GM23338 (cell line): ENCODE results near the gene RCOR1. TPM values are rescaled to one million over a fixed set of nuclear protein-coding genes. Genes with fewer than 3 reads are reported as not detected.

Experiments
- ATAC-seq: fragments of 200-7000 bp; cut with Tn5 transposase; 3 replicates; pipeline ENCODE4 v1.9.1; 2020
- DNase-seq: peaks from one replicate; pipeline ENCODE4 v3.0.0-alpha.2; 2015; ENCODE audit warnings: low spot score
- H2AFZ ChIP-seq: fragments of 200-600 bp; sonication (generic); 2 replicates; pipeline ENCODE4 v1.8.0; 2016; ENCODE audit warnings: antibody characterized with exemption, mild to moderate bottlenecking, moderate library complexity
- H3F3A ChIP-seq: fragments of 200-600 bp; sonication (generic); replicated peaks from 2 replicates; pipeline ENCODE4 v1.8.0; 2017; ENCODE audit warnings: antibody characterized with exemption, mixed run types, low read depth
- H3K27ac ChIP-seq: fragments of 200-600 bp; sonication (generic); 2 replicates; pipeline ENCODE4 v1.6.1; 2016; ENCODE audit warnings: low read depth
- H3K27me3 ChIP-seq: fragments of 200-600 bp; sonication (generic); 2 replicates; pipeline ENCODE4 v1.8.0; 2016; ENCODE audit warnings: mild to moderate bottlenecking, mixed run types, moderate library complexity; ENCODE audit not compliant: insufficient read depth
- H3K36me3 ChIP-seq: fragments of 200-600 bp; sonication (generic); 2 replicates; pipeline ENCODE4 v1.8.0; 2016; ENCODE audit warnings: mild to moderate bottlenecking; ENCODE audit not compliant: insufficient read depth
- H3K4me1 ChIP-seq: fragments of 200-600 bp; sonication (generic); 2 replicates; pipeline ENCODE4 v1.8.0; 2016; ENCODE audit warnings: mild to moderate bottlenecking, moderate library complexity; ENCODE audit not compliant: insufficient read depth
- H3K4me2 ChIP-seq: fragments of 200-600 bp; sonication (generic); 2 replicates; pipeline ENCODE4 v1.7.1; 2017; ENCODE audit warnings: mixed run types
- H3K4me3 ChIP-seq: fragments of 200-600 bp; sonication (generic); 2 replicates; pipeline ENCODE4 v1.6.1; 2016; ENCODE audit warnings: mixed run types
- H3K79me2 ChIP-seq: fragments of 200-600 bp; sonication (generic); replicated peaks from 2 replicates; pipeline ENCODE4 v1.8.0; 2017; ENCODE audit warnings: mild to moderate bottlenecking; ENCODE audit not compliant: insufficient read depth
- H3K9me2 ChIP-seq: fragments of 200-600 bp; sonication (generic); 2 replicates; pipeline ENCODE4 v1.8.0; 2017; ENCODE audit not compliant: insufficient read depth
- H4K20me1 ChIP-seq: fragments of 200-600 bp; sonication (generic); replicated peaks from 2 replicates; pipeline ENCODE4 v1.8.0; 2017; ENCODE audit warnings: mild to moderate bottlenecking; ENCODE audit not compliant: insufficient read depth
- H3K27ac Mint-ChIP-seq: 2 replicates; pipeline ENCODE4 v1.8.0; 2020; ENCODE audit warnings: inconsistent platforms, mild to moderate bottlenecking, moderate library complexity, mixed read lengths
- H3K27me3 Mint-ChIP-seq: 3 replicates; pipeline ENCODE4 v1.8.0; 2022; ENCODE audit warnings: low read depth, mild to moderate bottlenecking, moderate library complexity, mixed read lengths, inconsistent platforms; ENCODE audit not compliant: insufficient read depth, poor library complexity
- H3K36me3 Mint-ChIP-seq: 3 replicates; pipeline ENCODE4 v1.8.0; 2021; ENCODE audit warnings: low read depth, mild to moderate bottlenecking, inconsistent platforms, moderate library complexity, mixed read lengths
- H3K4me1 Mint-ChIP-seq: 3 replicates; pipeline ENCODE4 v1.8.0; 2020; ENCODE audit warnings: mild to moderate bottlenecking, inconsistent platforms, mixed read lengths
- H3K4me3 Mint-ChIP-seq: 3 replicates; pipeline ENCODE4 v1.8.0; 2021; ENCODE audit warnings: moderate library complexity, mild to moderate bottlenecking, inconsistent platforms, mixed read lengths
- H3K9me3 Mint-ChIP-seq: 3 replicates; pipeline ENCODE4 v1.8.0; 2020; ENCODE audit warnings: moderate library complexity, mild to moderate bottlenecking, inconsistent platforms, mixed read lengths
- CREB1 ChIP-seq: fragments of 250-450 bp; sonication (Bioruptor Pico); IDR thresholded peaks from 2 replicates; pipeline ENCODE4 v1.5.0; 2020; ENCODE audit warnings: low read depth, mild to moderate bottlenecking, moderate library complexity
- CTCF ChIP-seq, 2 experiments: fragments of 200-600 bp in 1 of 2; sonication (generic) in 1 of 2; conservative IDR thresholded peaks; 2 replicates each; pipeline versions ENCODE4 v1.5.1 to v1.6.1; 2016 to 2017; ENCODE audit warnings: antibody characterized with exemption in 2 of 2, low read depth in 2 of 2, mild to moderate bottlenecking in 2 of 2, moderate library complexity in 1 of 2
- ETS1 ChIP-seq: IDR thresholded peaks from 2 replicates; pipeline ENCODE4 v1.6.1; 2016; ENCODE audit warnings: antibody characterized with exemption
- EZH2 ChIP-seq: fragments of 200-600 bp; sonication (generic); IDR thresholded peaks from one replicate; pipeline ENCODE4 v1.8.0; 2017; ENCODE audit warnings: antibody characterized with exemption, mild to moderate bottlenecking, low read depth; ENCODE audit not compliant: unreplicated experiment
- EZH2phosphoT487 ChIP-seq: fragments of 200-600 bp; sonication (generic); IDR thresholded peaks from one replicate; pipeline ENCODE4 v1.8.1; 2018; ENCODE audit warnings: antibody characterized with exemption; ENCODE audit not compliant: unreplicated experiment
- JUNB ChIP-seq: IDR thresholded peaks from one replicate; pipeline ENCODE4 v1.6.1; 2016; ENCODE audit warnings: antibody characterized with exemption; ENCODE audit not compliant: unreplicated experiment
- NANOG ChIP-seq: IDR thresholded peaks from 2 replicates; pipeline ENCODE4 v1.6.1; 2016; ENCODE audit warnings: antibody characterized with exemption, borderline replicate concordance
- POLR2AphosphoS5 ChIP-seq: IDR thresholded peaks from 2 replicates; pipeline ENCODE4 v1.6.1; 2016; ENCODE audit warnings: antibody characterized with exemption, low read depth
- REST ChIP-seq: IDR thresholded peaks from one replicate; pipeline ENCODE4 v1.6.1; 2018; ENCODE audit warnings: antibody characterized with exemption; ENCODE audit not compliant: unreplicated experiment
- STAT1 ChIP-seq: IDR thresholded peaks from one replicate; pipeline ENCODE4 v1.6.1; 2016; ENCODE audit warnings: antibody characterized with exemption; ENCODE audit not compliant: unreplicated experiment
- ZNF114 ChIP-seq: fragments of 250-450 bp; sonication (Bioruptor Pico); IDR thresholded peaks from 2 replicates; pipeline ENCODE4 v1.5.0; 2020; ENCODE audit warnings: mild to moderate bottlenecking, moderate library complexity
- ZNF331 ChIP-seq: fragments of 250-450 bp; sonication (Bioruptor Pico); IDR thresholded peaks from 2 replicates; pipeline ENCODE4 v1.5.0; 2020; ENCODE audit warnings: low read depth, mild to moderate bottlenecking, moderate library complexity
- ZNF462 ChIP-seq: fragments of 250-450 bp; sonication (Bioruptor Pico); IDR thresholded peaks from 2 replicates; pipeline ENCODE4 v1.5.0; 2020; ENCODE audit warnings: mild to moderate bottlenecking, moderate library complexity
- polyA plus RNA-seq: library from polyadenylated mRNA; unstranded; fragments of >200 nt; fragmentation: Nextera tagmentation; extraction: Ambion mirVana; gene quantifications from 2 replicates; pipeline ENCODE4 v1.2.1, GENCODE V29; 2016
- total RNA-seq: library from RNA; depleted of rRNA; stranded (reverse); fragments of >200 nt; shearing (Covaris generic); gene quantifications from 2 replicates; pipeline ENCODE4 v1.2.3, GENCODE V29; 2014

The RCOR1 gene
- total and polyA plus RNA-seq, 2 experiments from 2014 or later = 7.6 to 26.1 TPM

GRCh38 chr14:102625564-102626296, 33.3 kb downstream of the RCOR1 start:
- Histone ChIP-seq H4K20me1 (peaks cover 37% of the 10 kb centered on the region), H3K27me3 (no peaks in the 10 kb centered on the region), H3K4me2 (no peak overlapping the region), H3K27ac (no peak overlapping the region), H3K9me2 (no peaks in the 10 kb centered on the region), H2AFZ (no peak overlapping the region), H3F3A (0 out of 2 replicates have a peak, but pooled peaks cover 6% of the 10 kb centered on the region), H3K4me3 (no peak overlapping the region), H3K79me2 (peaks cover 98% of the 10 kb centered on the region), H3K36me3 (no peaks in the 10 kb centered on the region), H3K4me1 (peaks cover 43% of the 10 kb centered on the region)
- DNase-seq = no peak
- ATAC-seq = no peak
- H3K4me1 Mint-ChIP-seq = peaks cover 43% of the 10 kb centered on the region
- no peak overlapping the region for H3K27ac Mint-ChIP-seq
- peaks cover 6% of the 10 kb centered on the region for H3K27me3 Mint-ChIP-seq
- no peaks in the 10 kb centered on the region for H3K9me3 Mint-ChIP-seq
- peaks cover 7% of the 10 kb centered on the region; the same call in 2 of the 3 replicates for H3K36me3 Mint-ChIP-seq
- H3K4me3 Mint-ChIP-seq = no peak overlapping the region
- TF ChIP-seq CTCF (conservative IDR thresholded peaks at IDR 0.05; ENCODE audit: low read depth in 2 of 2) (no peak), ETS1 (no peak), REST (no peak), CREB1 (no peak), EZH2phosphoT487 (no peak), EZH2 (no peak), STAT1 (no peak), JUNB (no peak), NANOG (no peak), ZNF331 (no peak), POLR2AphosphoS5 (no peak), ZNF114 (no peak), ZNF462 (CRISPR knock-in tag) (no peak)
